Testis (tissue), 2 donors: ENCODE measurements around the gene KRT3.

Source experiments
- CTCF ChIP-seq, 3 experiments: fragments of 450-650 bp in 2 of 3; fragments of 200-600 bp in 1 of 3; sonication (generic) in 1 of 3; IDR thresholded peaks; one replicate each; pipeline ENCODE4 v1.5.1; 2016 to 2019; ENCODE audit warnings: antibody characterized with exemption in 3 of 3, mild to moderate bottlenecking in 2 of 3, moderate library complexity in 1 of 3
- POLR2A ChIP-seq: fragments of 450-650 bp; IDR thresholded peaks from one replicate; pipeline ENCODE4 v1.6.1; 2017; ENCODE audit warnings: antibody characterized with exemption, mild to moderate bottlenecking, moderate library complexity

DNA sequence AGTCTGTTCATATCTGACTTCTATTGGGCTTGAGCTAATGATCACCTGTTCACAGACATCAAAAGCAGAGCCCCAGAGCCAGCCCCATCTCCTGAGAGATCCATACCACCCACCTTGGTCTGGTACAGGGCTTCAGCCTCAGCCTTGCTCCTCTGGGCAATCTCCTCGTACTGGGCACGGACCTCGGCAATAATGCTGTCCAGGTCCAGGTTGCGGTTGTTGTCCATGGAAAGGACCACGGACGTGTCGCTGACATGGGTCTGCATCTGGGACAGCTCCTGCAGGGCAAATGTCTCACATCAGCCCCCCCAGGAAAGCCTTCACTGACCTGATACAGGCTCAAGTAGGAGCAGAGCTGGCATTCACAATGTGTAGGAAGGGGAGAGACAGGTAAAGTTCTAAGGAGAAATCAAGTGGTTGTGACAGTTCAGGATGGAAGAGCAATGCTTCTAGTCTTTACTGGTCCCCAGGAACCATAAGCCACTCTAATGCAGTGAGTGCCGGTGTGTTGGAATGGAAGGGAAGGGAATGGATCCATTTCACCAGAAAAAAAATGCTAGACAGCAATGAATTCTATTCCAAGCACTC, 12.8 kb upstream of the KRT3 start:
- TF ChIP-seq POLR2A (no peak), CTCF (IDR thresholded peaks at IDR 0.05) (no peak)
